NCI-H1092 (cell line): Measurements from ENCODE around the gene MSX2.

Experiments
- DNase-seq: peaks from one replicate; lab custom pipeline; 2025; lab: John Stamatoyannopoulos, UW

The MSX2 gene

DNA sequence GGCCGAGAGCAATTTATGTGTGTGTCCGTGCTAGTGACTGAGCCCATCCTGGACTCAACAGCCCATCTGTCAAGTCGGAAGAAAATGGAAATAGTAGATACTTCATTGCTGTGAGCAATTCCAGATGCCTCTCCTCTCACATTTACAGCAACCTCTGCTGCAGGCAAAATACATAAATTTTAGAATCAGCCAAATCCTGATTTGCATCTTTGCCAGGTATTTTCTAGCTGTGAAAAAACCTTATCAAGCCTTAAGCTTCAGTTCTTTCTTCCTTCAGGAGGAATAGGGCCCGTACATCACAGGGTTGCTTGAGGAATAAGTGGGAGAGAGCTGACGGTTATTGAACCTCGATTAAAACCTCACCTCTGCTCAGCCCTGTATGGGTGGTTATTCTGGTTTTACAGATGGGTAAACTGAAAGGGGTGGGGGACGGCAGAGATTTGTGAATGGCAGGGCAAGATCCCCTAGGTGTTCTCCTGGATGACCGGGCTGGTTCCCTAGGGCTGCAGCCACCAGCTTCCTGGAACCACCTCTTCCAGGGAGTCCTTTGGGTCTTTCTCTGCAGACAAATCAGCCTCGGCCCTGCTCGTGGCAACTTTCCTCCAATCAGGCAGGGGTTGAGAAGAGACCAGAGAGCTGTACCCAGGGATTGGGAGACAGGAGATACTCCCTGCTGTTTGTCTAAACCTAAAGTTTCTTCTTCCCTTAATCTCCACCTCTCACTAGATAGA, 5.3 kb upstream of the MSX2 start:
- no peak for DNase-seq

- no peak for DNase-seq
Observed at GRCh38 chr5:174719793-174720611, 4.4 kb upstream of the MSX2 start.

DNA sequence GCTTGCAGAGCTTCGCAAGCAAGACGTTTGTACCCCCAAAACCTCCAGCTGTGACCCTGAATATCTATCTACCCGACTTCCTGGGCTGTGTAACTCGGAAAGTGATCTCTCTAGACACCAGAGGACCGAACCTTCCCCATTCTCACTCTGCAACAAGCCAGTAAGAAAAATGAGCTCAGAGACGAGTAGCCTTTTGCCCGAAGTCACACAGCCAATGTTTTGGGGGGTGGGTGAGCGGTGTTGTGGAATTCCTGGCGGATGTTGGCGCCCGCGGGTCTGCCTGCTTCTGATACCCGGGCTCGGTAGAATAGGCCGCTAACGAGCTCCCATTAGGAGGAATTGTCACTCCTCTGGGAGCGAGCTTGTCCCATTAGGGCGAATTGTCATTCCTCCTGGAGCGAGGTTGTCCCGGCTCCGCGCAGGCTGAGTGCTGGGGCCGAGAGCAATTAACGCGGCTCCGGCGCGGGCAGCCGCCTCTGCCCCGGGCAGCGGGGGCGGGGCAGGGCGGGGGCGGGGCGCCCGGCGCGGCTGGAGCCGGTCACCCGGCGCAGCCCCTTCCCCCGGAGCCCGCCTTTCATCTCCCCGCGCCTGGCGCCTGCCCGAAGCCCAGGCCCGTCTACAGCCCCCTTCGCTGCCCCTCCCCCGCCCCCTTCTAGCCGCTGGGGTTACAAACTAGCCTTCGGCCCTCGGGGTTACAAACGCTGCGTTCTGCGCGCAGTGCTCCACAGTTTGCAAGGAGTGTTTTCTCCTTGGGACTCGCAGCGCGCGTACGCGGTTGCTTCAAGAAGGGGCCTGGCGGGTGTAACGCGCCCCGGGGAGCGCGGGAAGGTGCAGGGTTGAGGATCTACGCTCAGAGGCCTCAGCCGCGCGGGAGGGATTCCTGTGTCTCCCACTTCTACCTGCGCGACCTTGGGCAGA, 3.5 kb upstream of the MSX2 start:
- no peak for DNase-seq

- no peak for DNase-seq
Observed at GRCh38 chr5:174721530-174722432, 2.6 kb upstream of the MSX2 start.

DNA sequence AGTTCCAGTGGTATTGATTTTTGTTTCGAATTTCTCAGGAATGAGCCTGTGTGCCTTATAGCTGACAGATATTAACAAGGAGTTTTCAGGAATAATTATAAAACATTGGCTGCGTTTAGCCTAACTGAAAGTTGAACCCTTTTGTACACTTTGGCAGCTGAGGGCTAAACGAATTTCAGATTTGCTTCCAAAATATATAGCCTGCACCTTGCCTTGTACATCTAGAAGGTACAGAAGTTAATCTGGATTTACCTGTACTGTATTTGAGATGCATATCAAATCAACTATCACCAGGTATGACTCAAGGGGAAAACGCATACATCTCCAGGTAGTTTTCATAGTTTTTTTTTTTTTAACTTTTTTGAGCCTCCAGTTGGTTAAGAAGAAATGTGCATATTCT, 1.9 kb upstream of the MSX2 start:
- DNase-seq: no peak

DNA sequence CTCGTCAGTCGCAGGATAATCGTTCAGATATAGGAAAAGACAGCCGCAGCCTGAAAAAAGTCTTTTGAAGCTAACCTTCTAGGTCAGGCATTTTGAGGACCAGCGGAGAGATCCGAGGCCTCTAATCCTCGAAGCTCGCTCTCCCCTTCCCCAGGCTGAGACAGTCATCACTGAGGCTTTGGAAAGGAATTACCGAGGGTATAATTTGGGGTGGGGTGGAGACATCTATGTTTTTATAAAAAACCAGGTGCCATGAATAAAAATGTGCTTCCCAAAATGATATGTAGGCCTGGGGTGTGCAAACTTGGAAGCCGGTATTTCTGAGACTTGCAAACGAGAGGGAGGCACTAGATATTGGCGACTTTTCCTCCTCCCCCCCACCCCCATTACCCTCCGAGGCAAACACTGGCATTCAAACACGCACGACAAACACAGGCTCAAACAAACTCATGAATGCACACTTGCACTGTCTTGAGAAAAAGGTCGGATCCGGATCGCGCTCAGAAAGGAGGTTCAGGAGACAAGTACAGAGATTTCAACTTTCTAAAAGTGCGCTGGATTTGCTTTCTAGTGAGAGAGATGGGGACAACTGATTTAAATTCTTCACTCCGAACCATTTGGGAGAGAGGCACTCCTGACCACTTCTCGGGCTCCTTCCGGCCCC, 935 bp upstream of the MSX2 start:
- DNase-seq: no peak

GRCh38 chr5:174723979-174724483, 351 bp upstream of the MSX2 start:
- DNase-seq: no peak

- DNase-seq: no peak
Observed at GRCh38 chr5:174725261-174725990, 1.0 kb downstream of the MSX2 start.

DNA sequence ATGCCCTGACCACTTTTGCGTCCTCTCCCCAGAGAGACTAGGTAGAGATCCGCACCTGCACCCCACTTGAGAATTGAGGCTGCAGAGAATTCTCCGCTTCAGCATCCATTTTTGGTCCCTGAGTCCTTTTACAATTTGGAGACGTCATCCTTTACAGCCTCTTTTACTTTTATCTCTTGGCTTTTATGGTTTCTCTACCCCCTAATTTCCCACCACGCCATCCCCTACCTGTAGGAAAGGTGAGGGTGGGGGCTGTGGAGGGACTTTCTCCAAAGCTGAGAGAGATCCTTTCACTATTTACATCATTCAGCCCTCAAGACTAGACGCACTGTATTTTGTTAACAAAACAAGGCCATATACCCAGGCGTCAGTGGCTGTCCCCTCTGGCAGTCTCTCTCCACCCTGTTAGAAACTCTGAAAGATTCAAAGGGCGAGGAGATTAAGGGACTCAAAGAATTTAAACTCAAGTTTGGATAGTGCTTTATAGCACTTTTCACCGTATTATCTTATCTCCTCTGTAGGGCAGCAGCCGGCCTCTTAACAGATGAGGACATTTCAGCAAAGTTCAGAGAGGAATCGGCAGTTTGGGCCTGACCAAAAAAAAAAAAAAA, 1.7 kb downstream of the MSX2 start:
- DNase-seq: no peak

DNA sequence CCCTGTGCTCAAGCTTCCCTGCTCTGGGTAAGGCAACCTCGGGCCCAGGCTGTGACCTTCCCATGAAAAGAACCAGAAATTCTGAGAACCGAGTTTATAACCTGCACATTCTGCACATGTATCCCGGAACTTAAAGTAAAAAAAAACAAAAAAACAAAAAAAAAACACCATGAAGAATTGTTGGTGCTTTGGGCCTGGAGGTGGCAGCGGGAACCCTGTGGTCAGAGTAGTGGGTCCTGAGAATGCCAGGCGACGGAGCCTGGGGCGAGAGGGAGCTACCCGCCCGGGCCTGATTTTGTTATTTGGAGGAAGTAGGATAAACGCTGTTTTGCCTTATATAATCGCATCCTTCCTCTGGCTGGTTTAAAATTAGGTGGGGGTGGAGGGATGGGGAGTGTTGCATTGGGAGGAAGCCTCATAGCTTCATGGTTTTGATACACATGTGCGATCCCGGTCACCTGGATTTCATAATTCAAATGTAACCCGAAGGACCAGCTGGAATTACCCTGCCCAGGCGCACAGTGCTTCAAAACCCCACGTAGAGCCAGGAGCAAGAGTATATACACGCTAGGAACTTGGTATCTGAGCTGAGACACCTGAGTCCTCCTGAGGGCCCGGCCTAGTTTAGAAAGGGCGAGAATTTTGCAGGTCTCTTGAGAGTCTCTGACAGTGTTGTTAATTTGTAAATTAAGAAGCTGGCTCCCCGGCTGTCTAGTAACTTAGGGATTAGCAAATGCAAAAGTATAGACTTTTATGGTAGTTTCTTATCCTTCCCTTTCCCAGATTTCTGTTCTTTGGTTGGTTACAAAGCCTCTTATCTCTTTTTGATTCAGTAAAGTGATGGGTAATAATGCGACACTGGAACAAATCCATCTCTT, 2.8 kb downstream of the MSX2 start:
- DNase-seq: no peak

- DNase-seq: no peak
Observed at GRCh38 chr5:174727794-174728680, 3.7 kb downstream of the MSX2 start.

DNA sequence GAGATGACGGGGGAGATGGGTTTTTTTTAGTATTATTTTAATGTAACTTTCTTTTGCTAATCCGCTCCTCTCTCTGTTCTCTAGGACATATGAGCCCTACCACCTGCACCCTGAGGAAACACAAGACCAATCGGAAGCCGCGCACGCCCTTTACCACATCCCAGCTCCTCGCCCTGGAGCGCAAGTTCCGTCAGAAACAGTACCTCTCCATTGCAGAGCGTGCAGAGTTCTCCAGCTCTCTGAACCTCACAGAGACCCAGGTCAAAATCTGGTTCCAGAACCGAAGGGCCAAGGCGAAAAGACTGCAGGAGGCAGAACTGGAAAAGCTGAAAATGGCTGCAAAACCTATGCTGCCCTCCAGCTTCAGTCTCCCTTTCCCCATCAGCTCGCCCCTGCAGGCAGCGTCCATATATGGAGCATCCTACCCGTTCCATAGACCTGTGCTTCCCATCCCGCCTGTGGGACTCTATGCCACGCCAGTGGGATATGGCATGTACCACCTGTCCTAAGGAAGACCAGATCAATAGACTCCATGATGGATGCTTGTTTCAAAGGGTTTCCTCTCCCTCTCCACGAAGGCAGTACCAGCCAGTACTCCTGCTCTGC, 4.8 kb downstream of the MSX2 start:
- no peak for DNase-seq

- DNase-seq: no peak
Observed at GRCh38 chr5:174731214-174732035, 7.0 kb downstream of the MSX2 start.

DNA sequence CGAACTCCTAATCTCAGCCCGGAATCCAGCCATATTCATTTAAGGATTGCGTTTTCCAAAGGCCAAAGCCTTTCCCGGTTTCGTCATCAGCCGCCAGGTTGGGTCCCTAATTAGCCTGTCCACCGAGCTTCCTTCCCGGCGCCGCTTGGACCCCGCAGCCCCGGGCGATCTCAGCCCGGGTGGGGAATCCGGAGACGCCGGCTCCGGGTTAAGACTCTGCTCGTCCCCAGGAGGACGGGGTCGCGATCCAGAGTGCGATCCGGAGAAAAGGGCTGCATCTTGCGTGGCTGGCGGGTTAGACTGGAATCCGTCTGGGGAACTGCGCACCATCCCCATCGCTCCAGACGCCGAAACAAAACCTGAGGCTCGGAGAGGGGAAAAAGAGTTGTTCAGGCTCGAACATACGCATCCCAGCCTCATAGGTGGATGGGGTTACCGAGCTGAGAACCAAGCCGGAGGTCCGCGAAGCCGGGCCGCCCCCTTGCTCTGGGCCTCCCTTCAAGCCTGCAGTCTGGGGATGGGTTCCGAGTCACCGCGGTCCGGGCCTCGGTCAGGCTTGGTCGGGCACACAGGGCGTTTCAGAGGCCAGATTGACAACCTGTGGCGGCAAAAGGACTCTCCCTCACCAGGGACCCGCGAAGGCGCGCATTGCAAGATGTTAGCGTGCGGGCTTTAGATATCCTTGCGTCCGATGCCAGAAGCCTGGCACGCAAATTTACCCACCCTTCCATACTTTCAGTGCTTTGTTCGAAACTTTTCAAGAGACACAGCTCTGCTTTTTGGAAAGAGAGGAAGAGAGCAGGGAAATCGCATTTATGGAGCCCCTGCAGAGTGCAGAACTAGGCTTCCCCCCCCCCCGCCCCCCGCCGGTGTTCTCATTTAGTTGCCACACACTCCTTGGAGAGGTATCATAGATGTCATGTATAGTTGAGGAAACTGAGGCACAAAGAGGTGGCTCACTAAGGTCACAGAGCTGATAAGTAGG, 7.9 kb downstream of the MSX2 start:
- DNase-seq: no peak
